HEK293T (cell line): ENCODE measurements around the gene DNAAF3.

ENCODE experiments used
- ELF4 ChIP-seq: fragments of 450-650 bp; IDR thresholded peaks from 2 replicates; pipeline ENCODE4 v1.6.1; 2017; ENCODE audit warnings: antibody characterized with exemption
- FOXA1 ChIP-seq: fragments of 450-650 bp; IDR thresholded peaks from 2 replicates; pipeline ENCODE4 v1.6.1; 2016; ENCODE audit warnings: mild to moderate bottlenecking
- FOXM1 ChIP-seq: fragments of 450-650 bp; IDR thresholded peaks from 2 replicates; pipeline ENCODE4 v1.6.1; 2017; ENCODE audit warnings: mild to moderate bottlenecking, borderline replicate concordance
- SUZ12 ChIP-seq: fragments of 450-650 bp; IDR thresholded peaks from 2 replicates; pipeline ENCODE4 v1.6.1; 2016; ENCODE audit warnings: mild to moderate bottlenecking

DNA sequence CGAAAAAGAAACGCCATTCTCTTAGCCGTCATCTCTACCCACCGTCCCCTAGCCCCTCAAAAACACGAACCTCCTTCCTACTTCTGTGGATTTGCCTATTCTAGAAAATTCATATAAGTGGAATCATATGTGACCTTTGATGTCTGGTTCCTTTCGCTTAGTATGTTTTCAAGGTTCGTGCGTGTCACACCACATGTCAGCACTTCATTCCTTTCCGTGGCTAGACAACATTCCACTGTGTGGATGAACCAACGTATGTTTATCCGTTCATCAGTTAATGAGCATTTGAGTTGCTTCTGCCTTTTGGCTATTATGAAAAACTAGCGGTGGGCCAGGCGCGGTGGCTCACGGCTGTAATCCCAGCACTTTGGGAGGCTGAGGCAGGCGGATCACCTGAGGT lies 35.0 kb downstream of the DNAAF3 start:
- TF ChIP-seq FOXM1 (no peak), ELF4 (no peak), SUZ12 (no peak), FOXA1 (no peak)
